HG03045 (cell line): Measurements from ENCODE around the gene SYT5.
"Not testable (repeated sequence)": the region's sequence is repeated elsewhere in the genome, so short reads cannot be mapped to it uniquely, and the experiment has no call there.

ENCODE experiments used
- ATAC-seq: cut with Tn5 transposase; IDR thresholded peaks from one replicate; pipeline ENCODE4 v1.9.1; 2021; ENCODE audit warnings: mild to moderate bottlenecking, moderate library complexity; ENCODE audit not compliant: unreplicated experiment

SYT5 gene

DNA sequence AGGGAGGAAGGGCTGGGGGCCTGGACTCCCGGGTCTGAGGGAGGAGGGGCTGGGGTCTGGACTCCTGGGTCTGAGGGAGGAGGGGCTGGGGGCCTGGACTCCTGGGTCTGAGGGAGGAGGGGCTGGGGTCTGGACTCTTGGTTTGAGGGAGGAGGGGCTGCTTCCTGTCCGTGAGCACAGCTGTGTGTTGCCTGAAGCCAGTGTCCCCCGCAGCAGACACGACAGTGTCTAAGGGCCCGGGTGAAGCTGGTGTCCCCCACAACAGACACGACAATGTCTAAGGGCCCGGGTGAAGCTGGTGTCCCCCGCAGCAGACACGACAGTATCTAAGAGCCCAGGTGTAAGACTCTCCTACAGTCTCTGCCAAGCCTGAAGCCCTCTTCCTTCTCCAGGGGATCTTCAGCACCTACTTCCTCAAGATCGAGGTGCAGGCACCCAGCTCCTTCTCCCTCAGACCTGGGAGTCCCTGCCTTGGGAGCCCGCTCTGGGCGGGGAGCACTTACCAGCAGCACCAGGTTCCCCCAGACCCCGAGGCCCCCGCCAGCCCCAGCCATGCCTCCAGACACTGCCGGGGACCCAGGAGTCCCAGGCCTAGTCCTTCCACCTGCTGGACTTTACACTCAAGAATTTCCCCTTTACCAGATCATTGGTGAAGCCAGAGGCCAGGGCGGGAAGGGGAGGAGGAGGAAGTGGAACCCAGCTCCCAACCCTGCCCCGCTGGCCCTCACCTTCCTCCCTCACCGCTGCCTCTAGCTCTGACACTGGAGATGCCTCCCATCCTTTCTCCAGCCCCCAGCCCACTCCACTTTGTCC lies 29.0 kb upstream of the SYT5 start, which contains the start of gene PTPRH:
Gene PTPRH, minus strand, starts transcription at position 622 of the 813 bp plus-strand sequence. Its CDS starts 68 bp downstream, at position 554.
- ATAC-seq = no peak

DNA sequence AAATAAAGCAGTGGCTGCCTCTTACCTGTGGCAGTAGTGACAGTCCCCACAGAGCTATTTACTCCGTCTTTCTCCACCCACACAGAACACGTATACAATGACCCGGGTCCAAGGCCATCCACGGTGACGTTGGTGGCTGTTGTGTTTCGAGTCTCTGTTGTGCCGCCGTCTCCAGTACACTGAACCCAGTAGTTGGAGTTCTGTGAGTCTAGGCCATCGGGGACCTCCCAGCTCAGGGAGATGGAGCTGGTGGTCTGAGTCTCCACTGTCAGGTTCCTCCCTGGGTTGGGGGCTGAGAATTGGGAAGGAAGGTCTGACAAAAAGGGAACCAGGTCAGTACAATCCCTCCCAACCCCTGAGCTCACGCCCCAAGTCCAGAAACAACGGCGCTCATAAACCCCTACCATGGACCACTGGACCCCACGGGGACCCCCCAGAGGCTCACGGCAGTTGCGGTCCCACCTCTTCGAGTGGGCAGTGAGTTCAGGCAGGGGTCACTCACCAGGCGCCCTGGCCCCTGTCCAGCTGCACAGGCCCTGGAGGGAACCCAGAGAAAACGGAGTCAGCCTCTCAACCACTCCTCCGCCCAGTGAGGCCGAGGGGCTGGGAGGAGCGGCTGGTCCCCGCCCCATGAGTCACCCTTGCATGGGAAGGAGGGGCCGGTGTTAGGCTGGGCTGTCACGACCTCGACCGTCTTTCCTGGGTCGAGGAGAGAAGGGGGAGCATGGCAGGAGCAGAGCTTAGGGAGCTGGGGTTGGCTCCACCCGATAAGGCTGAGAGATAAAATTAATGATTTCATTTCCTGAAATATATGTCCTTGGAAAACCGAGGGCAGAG lies 26.8 kb upstream of the SYT5 start:
- no peak for ATAC-seq

GRCh38 chr19:55202199-55202598 lies 22.1 kb upstream of the SYT5 start:
- ATAC-seq = not testable (repeated sequence)

GRCh38 chr19:55199620-55200204 lies 19.6 kb upstream of the SYT5 start:
- no peak for ATAC-seq

DNA sequence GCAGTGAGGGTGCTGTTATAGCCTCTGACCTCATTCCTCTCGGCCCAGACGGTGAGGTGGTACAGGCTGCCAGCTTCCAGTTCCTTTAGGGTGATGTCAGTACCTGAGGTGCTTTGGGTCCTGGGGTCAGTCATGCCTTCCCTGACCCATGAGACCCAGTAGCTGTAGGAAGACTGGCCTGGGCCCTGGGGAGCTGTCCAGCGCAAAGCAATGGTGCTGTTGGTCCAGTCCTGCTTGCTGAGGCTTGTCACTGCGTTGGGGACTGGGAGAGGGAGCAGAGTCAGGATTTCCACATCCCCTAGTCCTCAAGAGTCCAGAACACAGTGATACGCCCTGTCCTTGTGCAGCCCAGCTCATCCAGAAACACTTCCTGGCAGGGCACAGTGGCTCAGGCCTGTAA lies 18.6 kb upstream of the SYT5 start:
- ATAC-seq = no peak

GRCh38 chr19:55197528-55197927 lies 17.4 kb upstream of the SYT5 start:
- no peak for ATAC-seq

GRCh38 chr19:55196803-55197202 lies 16.7 kb upstream of the SYT5 start:
- no peak for ATAC-seq

DNA sequence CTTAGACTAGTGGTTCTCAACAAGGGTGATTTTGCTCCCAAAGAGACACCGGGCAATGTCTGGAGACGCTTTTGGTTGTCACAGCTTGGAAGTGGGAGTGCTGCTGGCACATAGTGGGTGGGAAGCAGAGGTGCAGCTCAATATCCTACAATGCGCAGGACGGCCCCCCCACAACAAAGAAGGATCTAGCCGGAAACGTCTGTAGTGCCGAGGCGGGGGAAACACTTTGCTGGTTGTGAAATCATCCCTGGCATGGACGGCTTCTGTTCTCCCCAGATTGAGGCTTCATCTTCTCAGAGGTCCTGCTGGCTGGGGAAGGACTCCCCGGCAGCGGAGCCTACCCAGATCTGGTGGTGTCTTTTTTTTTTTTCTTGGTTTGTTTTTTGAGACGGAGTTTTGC lies 13.4 kb upstream of the SYT5 start:
- no peak for ATAC-seq

DNA sequence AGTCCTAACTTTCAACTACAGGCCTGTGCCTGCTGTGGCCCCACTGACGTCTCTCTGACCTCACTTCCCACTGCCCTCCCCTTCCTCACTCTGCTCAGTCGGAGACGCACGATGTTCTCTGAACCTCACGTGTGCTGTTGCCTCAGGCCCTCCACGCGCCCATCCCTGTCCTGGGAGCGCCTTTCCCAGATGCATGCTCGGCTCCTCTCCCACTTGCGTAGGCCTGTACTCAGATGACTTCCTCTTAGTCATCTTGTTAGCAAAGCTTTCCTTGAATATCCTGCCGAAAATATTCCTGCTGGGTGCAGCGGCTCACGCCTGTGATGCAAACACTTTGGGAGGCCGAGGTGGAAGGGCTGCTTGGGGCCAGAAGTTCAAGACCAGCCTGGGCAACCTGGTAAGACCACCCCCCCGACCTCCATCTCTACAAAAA lies 9.3 kb upstream of the SYT5 start:
- no peak for ATAC-seq

- ATAC-seq = no peak
Observed at GRCh38 chr19:55188625-55189024, 8.5 kb upstream of the SYT5 start.

- ATAC-seq = no peak
Observed at GRCh38 chr19:55186080-55186479, 6.0 kb upstream of the SYT5 start.

- no peak for ATAC-seq
Observed at GRCh38 chr19:55181740-55182139, 1.7 kb upstream of the SYT5 start.

DNA sequence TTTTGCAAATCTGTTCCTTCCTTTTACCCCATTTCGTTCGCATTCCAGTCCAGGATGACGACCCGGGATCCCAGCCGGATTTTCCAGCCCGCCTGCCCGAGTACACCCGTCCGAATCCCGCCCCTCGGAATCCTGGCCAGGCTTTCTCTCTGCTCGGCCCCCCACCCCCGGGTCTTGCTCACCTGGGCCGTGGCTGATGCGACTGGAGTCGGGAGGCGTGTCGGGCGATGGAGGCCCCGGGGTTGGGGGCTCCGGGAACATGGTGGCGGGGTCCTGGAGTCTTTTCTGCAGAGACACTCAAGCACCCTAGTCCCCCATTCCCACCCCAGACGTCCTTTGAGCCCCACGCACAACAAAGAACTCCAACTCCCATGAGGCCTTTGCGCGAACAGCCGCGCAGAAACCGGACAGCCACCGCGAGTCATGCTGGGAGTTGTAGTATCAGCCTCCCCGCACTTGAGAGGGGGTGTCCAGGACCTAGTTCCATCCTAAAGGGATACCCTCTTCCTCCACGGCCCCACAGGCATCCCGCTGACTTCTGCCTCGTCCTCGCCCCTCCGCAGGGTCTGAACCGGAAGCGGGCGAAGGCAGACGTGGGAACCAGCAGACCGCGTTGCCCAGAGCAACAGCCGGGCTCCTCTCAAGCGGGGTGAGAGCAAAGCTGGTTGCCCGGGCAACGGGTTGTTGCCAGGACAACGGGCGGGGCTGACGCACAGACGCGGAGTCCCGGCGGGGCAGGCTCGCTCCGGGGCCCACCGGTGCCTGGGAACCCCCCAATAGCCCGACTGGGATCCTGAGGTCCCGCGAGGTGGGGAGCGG lies 1.1 kb downstream of the SYT5 start:
- peak; percentile 52 for ATAC-seq

- no peak for ATAC-seq
Observed at GRCh38 chr19:55176076-55176475, 4.0 kb downstream of the SYT5 start.

GRCh38 chr19:55175117-55175867 lies 4.8 kb downstream of the SYT5 start:
- ATAC-seq = no peak

- no peak for ATAC-seq
Observed at GRCh38 chr19:55174425-55175116, 5.5 kb downstream of the SYT5 start.

DNA sequence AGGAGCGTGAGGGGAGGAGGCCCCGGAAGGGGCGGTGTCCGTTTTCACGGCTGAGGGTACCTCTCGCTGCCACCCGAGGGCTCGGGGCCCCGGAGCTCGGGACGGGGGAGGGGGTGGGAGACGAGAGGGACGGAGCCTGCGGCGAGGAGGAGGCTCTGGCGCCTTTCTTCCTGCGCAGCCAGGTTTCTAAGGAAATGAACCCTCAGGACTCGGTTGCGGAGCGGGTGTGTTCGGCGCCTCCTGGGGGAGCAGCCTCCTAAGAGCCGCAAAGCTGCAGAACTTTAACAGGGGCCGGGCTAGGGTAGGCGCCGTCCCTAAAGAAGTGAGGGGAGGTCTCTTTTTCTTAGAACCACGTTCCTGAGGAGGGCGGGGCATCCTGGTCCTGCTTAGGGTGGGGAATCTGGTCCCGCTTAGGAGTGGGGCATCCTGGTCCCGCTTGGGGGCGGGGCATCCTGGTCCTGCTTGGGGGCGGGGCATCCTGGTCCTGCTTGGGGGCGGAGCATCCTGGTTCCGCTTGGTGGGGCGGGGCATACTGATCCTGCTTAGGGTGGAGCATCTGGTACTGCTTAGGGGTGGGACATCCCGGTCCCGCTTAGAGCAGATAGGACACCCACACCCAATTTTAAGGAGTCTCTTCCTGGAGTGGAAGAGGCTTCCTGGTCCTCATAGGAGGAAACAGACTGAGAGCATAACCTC lies 6.2 kb downstream of the SYT5 start:
- no peak for ATAC-seq

GRCh38 chr19:55173186-55173713 lies 6.8 kb downstream of the SYT5 start:
- no peak for ATAC-seq

DNA sequence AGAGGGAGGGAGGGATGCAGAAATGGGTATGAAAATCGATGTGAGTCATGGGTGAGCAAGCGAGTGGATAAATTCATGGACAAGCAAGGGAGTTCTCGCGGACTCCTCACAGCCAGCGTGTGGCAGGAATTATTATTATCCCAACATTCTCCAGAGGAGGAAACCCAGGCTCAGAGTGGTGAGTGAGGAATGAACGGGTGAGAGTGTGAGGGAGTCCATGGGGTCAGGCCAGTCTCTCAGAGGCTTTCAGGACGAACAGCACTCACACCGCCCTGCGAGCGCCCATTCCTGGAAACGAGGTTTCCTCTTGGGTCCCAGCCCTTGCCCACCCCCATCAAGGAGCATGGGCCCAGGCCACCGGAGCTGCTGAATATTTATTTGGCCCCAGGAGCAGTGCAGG lies 7.3 kb downstream of the SYT5 start:
- no peak for ATAC-seq
